GM18498 (cell line): Measurements from ENCODE around the gene C4orf50.

Experiments used
- ATAC-seq: cut with Tn5 transposase; IDR thresholded peaks from one replicate; pipeline ENCODE4 v1.9.1; 2021; ENCODE audit warnings: mild to moderate bottlenecking, moderate library complexity; ENCODE audit not compliant: unreplicated experiment

The C4orf50 gene

GRCh38 chr4:6044276-6044675, 26.0 kb upstream of the C4orf50 start:
- ATAC-seq = no peak

- ATAC-seq = no peak
These were observed 25.6 kb upstream of the C4orf50 start for GRCh38 chr4:6043843-6044242.

GRCh38 chr4:6043188-6043587, 25.0 kb upstream of the C4orf50 start:
- ATAC-seq = no peak

- ATAC-seq = no peak
These were observed 24.2 kb upstream of the C4orf50 start for GRCh38 chr4:6042293-6043063.

- ATAC-seq = no peak
These were observed 23.6 kb upstream of the C4orf50 start for GRCh38 chr4:6041800-6042199.

- ATAC-seq = no peak
These were observed 20.5 kb upstream of the C4orf50 start for GRCh38 chr4:6038711-6039110.

- no peak for ATAC-seq
These were observed 17.6 kb upstream of the C4orf50 start for GRCh38 chr4:6035786-6036185.

GRCh38 chr4:6033381-6033780, 15.2 kb upstream of the C4orf50 start:
- no peak for ATAC-seq

- no peak for ATAC-seq
These were observed 14.3 kb upstream of the C4orf50 start for GRCh38 chr4:6032249-6033244.

- ATAC-seq = no peak
These were observed 13.6 kb upstream of the C4orf50 start for GRCh38 chr4:6031846-6032245.

GRCh38 chr4:6030679-6031078, 12.4 kb upstream of the C4orf50 start:
- ATAC-seq = no peak

GRCh38 chr4:6029254-6029653, 11.0 kb upstream of the C4orf50 start:
- ATAC-seq = no peak

GRCh38 chr4:6028168-6028567, 9.9 kb upstream of the C4orf50 start:
- ATAC-seq = no peak

- no peak for ATAC-seq
These were observed 9.2 kb upstream of the C4orf50 start for GRCh38 chr4:6027392-6027791.

- ATAC-seq = no peak
These were observed 6.2 kb upstream of the C4orf50 start for GRCh38 chr4:6024313-6024960.

GRCh38 chr4:6023731-6024130, 5.5 kb upstream of the C4orf50 start:
- ATAC-seq = no peak

- ATAC-seq = no peak
These were observed 4.5 kb upstream of the C4orf50 start for GRCh38 chr4:6022607-6023288.

GRCh38 chr4:6021831-6022606, 3.8 kb upstream of the C4orf50 start:
- no peak for ATAC-seq

GRCh38 chr4:6020613-6021012, 2.4 kb upstream of the C4orf50 start:
- no peak for ATAC-seq
